NCI-H146 (cell line): ENCODE data around the gene PACSIN1.
"Not testable (repeated sequence)": the region's sequence is repeated elsewhere in the genome, so short reads cannot be mapped to it uniquely, and the experiment has no call there.

ENCODE experiments used
- DNase-seq: peaks from one replicate; lab custom pipeline; 2025; lab: John Stamatoyannopoulos, UW

PACSIN1 gene

DNA sequence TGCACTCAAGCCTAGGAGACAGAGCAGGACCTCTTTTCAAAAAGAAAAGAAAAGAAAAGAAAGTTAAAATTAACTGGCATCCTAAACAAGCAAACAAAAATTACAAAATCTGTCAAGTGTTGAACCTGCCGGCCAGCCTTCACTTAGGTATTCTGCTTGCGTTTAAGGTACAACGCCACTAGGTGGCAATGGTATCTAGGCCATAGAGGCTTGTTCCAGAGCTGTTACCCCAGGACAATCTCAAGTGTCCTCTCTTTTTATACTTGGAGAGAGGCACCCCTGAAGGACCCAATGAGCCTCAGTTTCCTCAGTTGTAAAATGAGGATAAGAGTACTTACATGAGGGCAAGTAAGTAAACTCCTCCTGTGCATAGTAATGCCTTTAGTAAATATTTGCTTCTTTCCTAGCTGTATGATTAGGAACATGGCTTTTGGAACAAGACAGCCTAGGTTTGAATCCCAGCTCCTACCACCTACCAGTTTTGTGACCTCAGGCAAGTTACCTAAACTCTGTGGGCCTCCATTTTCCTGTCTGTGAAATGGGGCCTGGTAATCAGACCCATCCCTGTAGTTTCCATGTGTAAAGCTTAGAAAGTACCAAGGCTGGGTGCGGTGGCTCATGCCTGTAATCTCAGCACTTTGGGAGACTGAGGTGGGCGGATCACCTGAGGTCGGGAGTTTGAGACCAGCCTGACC, 5.8 kb upstream of the PACSIN1 start:
- peak; percentile 40 for DNase-seq

DNA sequence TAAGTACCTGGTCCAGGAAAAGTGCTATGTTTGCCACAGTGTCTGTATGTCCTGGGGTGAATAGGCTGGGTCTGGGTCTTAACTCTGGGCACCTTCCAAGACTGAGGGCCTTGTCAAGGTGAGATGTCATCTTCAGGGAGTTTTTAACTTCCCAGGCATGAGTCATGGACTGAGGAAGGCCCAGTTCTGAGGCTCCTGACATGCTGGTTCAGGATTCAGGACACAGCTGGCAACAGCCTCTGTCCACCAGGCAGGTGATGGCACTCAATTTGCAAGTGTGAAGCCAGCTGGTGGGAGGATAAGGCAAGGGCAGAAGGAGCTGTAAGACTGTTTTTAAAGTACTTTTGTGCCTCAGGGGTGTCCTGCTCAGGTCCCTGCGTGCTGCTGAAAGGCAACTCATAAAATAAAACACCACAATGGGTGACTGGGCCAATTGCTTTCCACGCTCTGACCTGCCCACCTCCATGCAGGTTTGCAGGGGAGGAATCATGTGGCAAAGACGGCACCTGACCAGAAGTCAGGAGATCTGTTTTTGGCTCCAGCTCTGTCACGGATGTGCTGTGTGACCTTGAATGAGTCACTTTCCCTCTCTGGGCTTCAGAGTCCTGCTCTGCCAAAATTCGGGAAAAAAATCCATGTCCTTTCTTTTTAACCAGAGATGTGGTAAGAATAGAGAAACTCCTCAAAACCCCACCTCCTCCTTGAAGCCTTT, 4.9 kb upstream of the PACSIN1 start:
- no peak for DNase-seq

DNA sequence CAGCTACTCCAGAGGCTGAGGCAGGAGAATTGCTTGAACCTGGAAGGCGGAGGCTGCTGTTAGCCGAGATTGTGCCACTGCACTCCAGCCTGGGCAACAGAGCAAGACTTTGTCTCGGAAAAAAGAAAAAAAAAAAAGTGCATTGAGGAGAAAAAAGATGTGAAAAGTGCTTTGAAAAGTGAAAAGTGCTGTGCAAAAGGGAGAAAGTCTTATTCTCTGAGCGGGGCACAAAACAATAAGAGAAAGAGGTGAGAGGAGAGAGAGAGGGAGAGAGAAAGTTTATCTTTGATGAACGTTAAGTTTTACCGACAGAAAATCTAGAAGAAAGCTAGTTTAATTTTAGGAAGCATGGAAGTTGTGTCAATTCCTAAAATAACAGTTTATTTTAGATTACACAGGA, 3.9 kb upstream of the PACSIN1 start:
- no peak for DNase-seq

DNA sequence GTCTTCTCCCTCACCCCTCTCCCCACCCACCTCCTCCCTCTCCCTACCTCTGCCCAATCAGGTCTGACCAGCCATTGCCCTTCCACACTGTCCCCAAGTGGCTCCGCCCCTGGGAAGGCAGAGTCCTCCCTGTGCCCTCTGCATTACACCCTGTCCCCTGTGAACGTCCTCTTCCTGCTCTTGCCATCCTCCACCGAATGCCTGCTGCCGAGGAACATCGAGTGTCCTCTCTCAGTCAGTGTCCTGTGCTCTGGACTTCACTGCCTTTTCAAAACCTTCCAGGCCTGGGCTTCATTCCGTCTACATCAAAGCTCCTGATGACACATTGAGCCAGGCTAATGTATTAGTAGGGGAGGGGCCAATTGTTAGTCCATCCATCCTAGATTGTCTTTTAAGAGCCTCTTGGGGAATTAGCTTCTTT, 3.3 kb upstream of the PACSIN1 start:
- peak; percentile 80 for DNase-seq

DNA sequence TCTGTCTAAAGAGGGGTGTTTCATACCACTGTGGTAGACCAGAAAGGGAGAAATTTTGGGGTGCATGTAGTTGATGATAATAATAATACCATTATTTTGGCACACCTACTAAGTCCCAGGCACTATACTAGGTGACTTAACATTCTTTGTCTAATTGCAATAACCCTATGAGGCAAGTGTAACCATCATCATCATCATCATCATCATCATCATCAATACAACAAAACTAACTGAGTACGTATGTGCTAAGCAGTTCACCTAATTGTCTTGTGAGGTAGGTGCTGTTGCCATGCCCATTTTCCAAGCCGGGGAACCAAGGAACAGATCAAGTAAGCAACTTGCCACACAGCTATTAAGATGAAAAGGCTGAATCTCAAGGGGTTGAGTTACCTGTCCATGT, 2.6 kb upstream of the PACSIN1 start:
- no peak for DNase-seq

DNA sequence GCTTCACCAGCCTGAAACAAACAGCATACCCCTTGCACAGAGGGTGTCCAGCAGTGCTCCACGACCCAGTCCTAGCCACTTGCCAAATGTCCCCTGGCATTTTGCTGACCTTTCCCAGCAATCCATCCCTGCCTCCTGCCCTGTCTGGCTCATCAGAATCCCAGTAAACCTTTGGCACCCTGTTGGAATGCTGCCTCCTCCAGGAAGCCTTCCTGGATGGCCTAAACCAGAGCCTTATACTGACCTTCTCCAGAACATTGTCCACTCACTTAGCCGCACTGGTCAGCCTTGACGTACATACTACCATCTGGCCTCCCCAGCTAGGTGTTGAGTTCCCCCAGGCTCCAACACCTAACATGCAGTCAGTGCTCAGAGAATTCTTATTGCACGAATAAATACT, 2.0 kb upstream of the PACSIN1 start:
- no peak for DNase-seq

DNA sequence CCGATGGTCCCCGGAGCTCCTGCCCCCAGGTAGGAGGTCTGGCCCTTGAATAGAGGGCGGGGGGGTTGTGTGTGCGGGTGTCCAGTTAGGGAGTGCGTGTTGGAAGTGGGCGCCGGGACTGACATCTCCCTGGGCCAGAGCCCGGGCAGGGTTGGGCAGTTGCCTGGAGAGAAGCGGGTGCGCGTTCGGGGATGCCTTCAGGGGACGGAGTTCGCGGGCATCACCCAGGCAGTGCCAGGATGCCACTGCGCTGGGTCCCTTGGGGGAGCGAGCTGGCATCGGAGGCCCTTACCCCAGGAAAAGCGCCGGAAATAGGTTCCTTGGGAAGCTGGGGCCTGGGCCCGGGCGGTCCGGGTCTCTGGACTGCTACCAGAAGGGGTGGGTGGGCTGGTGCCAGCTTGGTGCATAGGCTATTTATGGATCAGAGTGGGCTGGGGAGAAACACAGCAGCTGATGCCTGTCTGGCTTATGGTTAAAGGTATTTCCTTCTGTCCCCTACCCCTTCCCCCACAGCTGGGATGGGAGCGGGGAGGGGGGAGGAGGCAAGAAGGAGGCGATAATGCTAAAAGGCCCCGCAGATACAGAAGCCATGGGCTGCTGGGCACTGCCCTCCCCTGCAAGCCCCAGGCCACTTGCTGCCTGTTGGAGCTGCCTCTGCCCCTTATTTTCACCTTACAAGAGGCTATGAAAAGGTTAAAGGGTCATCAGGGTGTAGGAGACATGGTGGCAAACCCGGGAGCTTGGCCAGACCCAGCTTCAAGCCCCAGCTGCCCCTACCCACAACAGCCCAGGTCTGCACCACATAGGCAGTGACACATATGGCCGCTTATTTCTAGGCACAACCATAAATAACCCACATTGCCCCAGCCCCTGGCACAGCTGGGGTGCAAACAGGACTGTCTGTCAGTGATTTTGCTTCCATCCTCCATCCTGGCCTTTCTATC, 638 bp downstream of the PACSIN1 start:
- DNase-seq: no peak

DNA sequence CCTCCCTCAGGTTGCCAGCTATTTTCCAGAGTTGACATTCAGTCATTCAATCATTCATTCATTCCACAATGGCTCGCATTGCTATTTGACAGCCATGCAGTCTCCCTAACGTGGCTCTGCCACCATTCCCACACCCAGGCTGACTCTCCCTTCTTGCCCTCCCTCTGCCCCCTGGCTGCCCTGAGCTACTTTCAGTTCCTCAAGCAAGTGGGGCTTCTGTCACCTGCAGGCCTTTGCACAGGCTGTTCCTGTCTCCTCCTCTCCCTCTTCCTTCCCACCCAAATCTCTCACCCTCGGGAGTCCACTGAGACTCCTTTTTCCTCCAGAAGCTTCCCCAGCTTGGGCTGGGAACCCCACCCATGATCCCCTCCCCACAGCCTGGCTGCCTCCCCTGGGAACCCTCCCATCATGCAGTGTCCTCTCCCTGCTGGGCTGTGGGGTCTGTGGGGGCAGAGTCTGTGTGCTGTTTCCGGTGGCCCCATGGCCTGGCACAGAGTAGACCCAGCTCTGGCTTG, 2.6 kb downstream of the PACSIN1 start:
- no peak for DNase-seq

DNA sequence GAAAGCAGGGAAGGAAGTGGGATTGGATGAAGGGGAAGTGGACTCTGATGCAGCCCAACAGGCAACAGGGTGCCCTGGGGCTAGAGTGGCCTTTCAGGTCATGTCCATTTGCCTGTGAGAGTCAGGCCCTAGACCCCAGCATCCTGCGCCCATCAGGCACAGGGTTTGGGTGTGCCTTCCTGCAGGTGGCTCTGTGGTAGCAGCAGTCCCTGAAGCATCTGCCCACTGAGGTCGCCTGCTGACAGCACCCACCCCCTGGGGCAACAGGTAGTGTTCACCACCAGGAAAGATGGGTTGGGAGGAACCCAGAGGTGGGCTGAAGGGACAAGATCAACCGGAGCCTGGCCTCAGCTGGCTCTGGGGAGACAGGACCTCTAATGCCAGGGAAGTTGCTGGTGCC, 3.6 kb downstream of the PACSIN1 start:
- no peak for DNase-seq

DNA sequence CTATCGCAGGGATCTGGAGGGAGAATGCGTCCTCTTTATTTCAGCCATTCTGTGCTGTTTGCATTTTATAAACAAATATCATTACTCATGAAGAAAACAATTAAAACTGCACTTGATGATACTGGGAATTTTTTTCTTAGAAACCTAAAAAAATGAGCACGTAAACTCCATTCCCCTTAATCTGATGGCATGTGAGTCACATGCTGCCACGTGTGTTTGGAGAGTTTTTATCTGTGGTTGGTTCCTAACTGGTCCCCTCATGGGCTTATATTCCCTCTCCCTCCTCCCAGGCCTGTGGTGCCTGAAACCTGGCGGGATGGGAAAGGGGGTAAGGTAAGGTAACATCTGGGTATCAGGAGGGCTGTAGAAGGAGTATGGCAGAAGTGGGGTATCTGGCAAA, 6.5 kb downstream of the PACSIN1 start:
- DNase-seq: no peak

DNA sequence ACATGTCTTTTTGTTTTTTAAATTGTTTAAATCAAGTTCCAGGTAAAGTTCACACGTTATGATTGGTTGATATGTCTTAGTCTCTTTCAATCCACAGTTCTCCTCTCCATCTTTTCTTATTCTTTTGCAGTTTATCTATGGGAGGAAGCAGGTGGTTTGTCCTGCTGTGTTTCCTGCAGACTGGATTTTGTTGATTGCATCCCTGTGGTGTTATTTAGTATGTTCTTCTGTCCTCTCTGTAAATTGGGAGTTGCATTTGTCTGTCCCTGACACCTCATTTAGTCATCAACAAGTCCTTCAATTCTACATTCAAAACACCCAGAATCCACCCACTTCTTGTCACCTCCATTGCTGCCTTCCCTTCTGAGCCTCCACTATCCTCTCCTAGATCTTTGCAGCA, 8.1 kb downstream of the PACSIN1 start:
- no peak for DNase-seq

DNA sequence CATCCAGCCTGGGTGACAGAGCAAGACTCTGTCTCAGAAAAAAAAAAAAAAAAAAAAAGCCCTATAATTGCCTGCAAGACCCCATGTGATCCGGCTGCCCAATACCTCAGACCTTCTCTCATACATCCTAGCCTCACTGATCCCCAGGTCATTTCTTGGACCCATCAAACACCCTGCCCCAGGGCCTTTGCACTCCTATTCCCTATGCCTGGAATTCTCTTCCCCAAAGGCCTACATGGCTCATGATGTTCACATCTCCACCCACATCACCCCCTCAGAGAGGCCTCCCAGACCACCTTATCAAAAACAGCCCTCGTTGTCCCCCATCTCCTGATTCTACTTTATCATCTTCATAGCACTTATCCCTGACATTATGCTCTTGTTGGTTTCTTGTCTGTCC, 8.9 kb downstream of the PACSIN1 start:
- no peak for DNase-seq

DNA sequence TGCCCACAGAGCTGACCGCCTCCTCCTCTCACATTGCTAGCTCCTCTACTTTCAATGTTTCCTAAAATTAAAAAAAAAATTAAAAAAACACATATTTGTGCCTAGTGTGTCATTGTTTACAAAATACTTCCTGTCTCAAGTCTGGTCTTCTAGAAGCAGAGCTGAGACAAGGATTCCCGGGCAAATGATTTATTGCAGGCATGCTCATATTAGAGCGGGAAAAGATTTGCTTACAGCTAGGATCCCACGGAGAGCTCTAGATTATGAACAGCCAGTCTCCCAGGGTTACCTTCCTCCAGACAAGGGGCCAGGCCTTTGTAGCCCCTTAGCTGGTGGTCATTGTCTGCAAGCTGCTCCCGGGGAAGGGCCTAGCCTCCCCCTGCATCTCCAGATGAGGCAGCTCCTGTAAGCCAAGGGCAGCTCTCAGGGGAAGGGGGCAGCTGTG, 9.4 kb downstream of the PACSIN1 start:
- no peak for DNase-seq

DNA sequence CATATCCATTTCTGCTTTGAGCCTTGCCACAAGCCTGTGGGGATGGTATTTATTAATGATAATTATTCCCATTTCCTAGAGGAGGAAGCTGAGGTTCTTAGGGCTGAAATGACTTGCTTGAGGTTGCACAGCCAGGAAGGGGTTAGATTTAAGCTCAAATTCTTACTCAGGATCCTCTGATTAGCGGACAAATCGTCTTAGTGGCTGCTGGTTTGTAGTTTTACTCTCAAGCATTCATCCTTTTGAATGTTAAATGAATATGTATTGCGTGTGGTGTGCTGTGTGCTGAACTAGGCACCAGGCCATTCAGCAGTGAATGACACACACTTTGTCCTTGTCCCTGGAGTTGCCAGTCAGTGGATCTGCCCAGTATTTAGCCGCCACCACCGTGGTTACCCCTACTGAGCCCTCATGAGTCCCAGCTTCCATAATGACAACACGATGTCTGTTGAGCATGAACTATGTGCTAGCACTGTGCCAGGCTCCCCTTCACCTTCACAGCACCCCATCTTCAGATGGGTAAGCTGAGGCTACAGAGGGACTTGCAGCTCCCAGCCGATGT, 10.0 kb downstream of the PACSIN1 start:
- no peak for DNase-seq

DNA sequence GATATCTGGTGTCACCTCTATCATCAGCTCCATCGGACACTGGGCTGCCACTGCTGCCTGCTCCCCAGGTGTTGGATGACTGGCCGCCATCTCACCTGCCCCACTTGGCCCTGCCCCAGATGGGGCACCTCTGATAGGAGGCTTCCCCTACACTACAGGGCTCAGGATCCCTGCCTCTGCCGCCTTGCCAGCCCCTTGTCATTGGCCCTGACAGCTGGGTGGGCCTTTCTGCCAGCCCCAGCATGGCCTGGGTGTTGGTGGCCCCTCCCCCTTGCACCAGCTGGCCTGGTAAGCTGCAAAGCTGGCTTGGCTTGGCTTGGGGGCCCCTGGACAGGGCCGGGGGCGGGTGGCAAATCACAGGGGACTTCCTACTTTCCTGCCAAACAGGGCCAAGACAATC, 10.6 kb downstream of the PACSIN1 start:
- DNase-seq: peak; percentile 19

DNA sequence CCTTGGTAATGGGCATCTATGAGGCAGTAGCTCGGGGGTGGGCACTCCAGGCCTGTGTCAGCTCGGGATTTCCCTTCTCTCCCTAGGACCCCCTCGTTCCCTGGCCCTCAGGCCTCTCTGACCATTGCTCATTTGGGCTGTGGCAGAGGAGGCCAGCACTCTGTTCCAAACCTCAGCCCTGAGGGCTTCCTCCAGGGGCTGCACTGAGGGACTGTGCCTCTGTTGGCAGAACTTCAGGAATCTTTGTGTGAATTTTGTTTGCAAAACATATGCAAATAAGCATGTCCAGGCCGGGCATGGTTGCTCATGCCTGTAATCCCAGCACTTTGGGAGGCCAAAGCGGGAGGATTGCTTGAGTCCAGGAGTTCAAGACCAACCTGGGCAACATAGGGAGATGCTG, 11.0 kb downstream of the PACSIN1 start:
- DNase-seq: no peak

DNA sequence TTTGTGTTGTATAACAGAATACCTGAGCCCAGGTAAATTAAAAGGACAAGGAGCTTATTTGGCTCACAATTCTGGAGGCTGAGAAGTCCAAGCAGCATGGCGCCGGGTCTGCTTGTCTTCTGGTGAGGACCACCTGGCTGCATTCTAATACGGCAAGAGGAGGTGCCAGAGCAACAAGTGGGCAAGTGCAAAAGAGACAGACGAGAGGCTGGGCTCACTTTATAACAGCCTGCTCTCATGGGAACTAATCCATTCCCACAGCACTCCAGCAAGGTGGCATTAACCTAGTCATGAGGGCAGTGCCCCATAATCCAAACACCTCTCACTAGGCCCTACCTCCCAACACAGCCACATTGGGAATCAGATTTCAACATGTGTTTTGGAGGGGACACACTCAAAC, 12.9 kb downstream of the PACSIN1 start:
- no peak for DNase-seq

DNA sequence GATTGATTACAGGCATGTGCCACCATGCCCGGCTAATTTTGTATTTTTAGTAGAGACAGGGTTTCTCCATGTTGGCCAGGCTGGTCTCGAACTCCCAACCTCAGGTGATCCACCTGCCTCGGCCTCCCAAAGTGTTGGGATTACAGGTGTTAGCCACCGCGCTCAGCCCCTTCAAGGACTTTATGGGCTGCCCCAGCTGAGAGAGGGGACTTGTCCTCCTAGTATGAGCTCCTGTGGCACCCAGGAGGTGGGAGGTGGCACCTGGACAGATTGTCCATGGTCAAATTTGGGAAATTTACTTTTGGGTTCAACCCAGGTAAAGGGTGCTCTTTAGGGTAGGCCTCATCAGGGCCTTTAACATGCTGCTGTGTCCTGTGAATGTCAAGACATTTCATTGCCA, 17.9 kb downstream of the PACSIN1 start:
- DNase-seq: not testable (repeated sequence)

DNA sequence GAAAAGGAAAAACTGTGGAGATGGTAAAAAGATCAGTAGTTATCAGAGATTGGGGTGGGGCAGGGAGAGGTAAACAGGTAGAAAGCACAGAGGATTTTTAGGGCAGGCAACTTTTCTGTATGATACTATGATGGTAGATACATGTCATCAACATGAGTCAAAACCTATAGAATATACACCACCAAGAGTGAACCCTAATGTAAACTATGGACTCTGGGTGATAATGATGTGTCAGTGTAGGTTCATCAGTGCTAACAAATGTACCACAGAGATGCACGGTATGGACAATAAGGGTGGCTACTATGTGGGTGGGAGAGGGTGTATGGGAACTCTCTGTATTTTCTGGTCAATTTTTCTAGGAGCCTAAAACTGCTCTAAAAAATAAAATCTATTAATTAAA, 18.5 kb downstream of the PACSIN1 start:
- no peak for DNase-seq

DNA sequence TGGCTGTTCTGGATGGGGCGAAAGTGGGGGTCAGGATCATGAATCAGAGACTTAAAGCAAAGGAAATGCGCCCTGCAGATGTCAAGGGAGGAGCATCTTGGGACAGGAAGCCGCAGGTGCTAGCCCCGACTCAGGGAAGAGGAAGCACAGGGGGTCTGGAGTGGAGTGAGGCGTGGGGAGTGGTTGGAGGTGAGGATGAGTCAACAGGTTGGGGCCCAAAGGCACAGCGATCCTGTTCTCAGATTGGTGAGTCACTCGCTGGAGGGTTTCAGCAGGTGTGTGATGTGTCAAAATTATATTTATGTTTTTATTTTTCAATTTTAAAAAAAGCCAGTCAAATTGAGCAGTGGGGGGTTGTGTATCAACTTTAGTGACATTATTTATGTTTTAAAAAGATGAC, 19.0 kb downstream of the PACSIN1 start:
- peak; percentile 95 for DNase-seq

DNA sequence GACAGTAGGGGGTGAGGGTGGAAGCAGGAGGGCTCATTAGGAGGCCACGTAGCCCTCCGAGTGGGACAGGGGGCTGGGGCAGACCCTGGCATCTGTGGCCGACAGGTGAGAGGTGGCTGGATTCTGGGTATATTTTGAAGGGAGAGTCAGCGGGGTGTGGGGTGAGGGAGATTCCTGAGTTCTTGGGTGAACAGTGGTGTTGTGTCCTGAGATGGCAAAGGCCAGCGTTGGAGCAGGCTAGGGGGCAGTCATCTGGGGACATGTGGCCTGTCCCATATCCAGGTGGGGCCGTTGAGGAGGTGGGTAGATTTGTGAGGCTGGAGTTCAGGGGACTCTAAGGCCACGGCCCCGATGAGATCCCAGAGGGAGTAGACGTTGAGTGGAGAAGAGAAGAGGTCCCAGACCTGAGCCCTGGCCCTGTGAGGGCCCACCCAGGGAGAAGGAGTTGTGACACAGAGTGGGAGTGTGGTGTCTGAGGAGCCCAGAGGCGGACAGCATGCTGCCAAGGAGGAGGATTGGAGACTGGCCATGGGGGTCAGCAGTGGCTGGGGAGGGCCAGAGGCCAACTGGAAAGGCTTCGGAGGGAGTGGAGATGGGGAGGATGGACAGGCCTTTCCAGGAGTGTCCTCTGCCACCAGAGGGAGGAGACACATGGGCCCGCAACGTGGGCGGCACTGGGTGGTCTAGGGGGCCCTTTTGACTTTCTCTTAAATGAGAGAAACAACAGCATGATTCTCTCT, 19.6 kb downstream of the PACSIN1 start:
- no peak for DNase-seq
